ENCODE results near the gene AGAP9.
"Not testable (repeated sequence)": the region's sequence is repeated elsewhere in the genome, so short reads cannot be mapped to it uniquely, and the experiment has no call there.

DNA sequence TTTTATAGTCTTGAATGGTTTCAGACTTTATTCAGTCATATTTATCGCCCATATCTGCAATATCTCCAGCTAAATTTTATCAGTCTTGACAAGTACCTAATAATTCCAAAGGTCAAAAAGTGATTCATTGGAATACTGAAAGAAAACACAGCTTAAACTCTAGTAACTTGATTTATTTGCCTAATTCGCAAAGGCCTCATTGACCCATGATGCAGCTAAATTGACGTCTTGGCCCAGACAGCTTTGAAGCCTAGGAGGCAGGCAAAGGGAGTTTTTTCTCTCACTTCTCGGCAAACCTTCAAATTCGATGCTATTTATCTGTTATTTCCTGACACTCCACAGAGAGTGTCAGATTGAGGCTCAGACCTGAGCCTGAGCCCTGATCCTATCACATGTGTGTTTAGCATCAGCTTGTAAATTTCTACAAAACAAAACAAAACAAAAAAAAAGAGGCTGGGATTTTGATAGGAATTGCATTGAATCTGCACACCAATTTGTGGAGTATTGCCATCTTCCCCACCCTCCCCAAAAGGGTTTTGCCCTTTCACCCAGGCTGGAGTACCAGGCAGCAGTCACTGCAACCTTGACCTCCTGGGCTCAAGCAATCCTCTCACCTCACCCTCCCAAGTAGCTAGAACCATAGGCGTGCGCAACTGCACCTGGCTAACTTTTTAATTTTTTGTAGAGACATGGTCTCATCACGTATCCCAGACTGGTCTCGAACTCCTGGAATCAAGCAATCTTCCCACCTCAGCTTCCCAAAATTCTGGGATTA is 47.9 kb upstream of the AGAP9 start:
- not testable (repeated sequence) for TF ChIP-seq SMC3 (conservative IDR thresholded peaks at IDR 0.05; ENCODE audit: poor library complexity); TAF1 (IDR thresholded peaks at IDR 0.05; ENCODE audit: low read depth); POLR2AphosphoS5 (IDR thresholded peaks at IDR 0.05); EZH2 (IDR thresholded peaks at IDR 0.05; ENCODE audit: borderline replicate concordance, insufficient read depth, low read length, poor library complexity, severe bottlenecking); MXI1 (conservative IDR thresholded peaks at IDR 0.05; ENCODE audit: poor library complexity, severe bottlenecking); RAD21 (conservative IDR thresholded peaks at IDR 0.05)
- TF ChIP-seq, protein P1, sequence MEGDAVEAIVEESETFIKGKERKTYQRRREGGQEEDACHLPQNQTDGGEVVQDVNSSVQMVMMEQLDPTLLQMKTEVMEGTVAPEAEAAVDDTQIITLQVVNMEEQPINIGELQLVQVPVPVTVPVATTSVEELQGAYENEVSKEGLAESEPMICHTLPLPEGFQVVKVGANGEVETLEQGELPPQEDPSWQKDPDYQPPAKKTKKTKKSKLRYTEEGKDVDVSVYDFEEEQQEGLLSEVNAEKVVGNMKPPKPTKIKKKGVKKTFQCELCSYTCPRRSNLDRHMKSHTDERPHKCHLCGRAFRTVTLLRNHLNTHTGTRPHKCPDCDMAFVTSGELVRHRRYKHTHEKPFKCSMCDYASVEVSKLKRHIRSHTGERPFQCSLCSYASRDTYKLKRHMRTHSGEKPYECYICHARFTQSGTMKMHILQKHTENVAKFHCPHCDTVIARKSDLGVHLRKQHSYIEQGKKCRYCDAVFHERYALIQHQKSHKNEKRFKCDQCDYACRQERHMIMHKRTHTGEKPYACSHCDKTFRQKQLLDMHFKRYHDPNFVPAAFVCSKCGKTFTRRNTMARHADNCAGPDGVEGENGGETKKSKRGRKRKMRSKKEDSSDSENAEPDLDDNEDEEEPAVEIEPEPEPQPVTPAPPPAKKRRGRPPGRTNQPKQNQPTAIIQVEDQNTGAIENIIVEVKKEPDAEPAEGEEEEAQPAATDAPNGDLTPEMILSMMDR (IDR thresholded peaks at IDR 0.05; ENCODE audit: poor library complexity, severe bottlenecking): not testable (repeated sequence)
- TF ChIP-seq, protein P2, sequence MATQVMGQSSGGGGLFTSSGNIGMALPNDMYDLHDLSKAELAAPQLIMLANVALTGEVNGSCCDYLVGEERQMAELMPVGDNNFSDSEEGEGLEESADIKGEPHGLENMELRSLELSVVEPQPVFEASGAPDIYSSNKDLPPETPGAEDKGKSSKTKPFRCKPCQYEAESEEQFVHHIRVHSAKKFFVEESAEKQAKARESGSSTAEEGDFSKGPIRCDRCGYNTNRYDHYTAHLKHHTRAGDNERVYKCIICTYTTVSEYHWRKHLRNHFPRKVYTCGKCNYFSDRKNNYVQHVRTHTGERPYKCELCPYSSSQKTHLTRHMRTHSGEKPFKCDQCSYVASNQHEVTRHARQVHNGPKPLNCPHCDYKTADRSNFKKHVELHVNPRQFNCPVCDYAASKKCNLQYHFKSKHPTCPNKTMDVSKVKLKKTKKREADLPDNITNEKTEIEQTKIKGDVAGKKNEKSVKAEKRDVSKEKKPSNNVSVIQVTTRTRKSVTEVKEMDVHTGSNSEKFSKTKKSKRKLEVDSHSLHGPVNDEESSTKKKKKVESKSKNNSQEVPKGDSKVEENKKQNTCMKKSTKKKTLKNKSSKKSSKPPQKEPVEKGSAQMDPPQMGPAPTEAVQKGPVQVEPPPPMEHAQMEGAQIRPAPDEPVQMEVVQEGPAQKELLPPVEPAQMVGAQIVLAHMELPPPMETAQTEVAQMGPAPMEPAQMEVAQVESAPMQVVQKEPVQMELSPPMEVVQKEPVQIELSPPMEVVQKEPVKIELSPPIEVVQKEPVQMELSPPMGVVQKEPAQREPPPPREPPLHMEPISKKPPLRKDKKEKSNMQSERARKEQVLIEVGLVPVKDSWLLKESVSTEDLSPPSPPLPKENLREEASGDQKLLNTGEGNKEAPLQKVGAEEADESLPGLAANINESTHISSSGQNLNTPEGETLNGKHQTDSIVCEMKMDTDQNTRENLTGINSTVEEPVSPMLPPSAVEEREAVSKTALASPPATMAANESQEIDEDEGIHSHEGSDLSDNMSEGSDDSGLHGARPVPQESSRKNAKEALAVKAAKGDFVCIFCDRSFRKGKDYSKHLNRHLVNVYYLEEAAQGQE (IDR thresholded peaks at IDR 0.05; ENCODE audit: borderline replicate concordance): not testable (repeated sequence)

Measured in neural cell (in vitro differentiated cells).